Activated T-helper 2 cell treated with anti-CD3 and anti-CD28 coated beads, Interferon-gamma antibody, Interleukin-2, Interleukin-4, amounts not matched to agents 10 μg/mL and 5 μg/mL and 100 μg/mL, durations not matched to agents 14 hours and 24 hours and 36 hours (primary cell): ENCODE results near the gene SRSF1. TPM values are rescaled to one million over a fixed set of nuclear protein-coding genes. Genes with fewer than 3 reads are reported as not detected.
A peak's percentile ranks its signal among the peaks of the same experiment; 100 is the strongest.
"Not testable (repeated sequence)": the region's sequence is repeated elsewhere in the genome, so short reads cannot be mapped to it uniquely, and the experiment has no call there.

Experiments used
- DNase-seq: peaks from one replicate; pipeline ENCODE4 v3.0.0; 2021; ENCODE audit warnings: low spot score
- H3K27ac Mint-ChIP-seq: one replicate; pipeline ENCODE4 v1.8.0; 2021; ENCODE audit warnings: mixed read lengths
- H3K27me3 Mint-ChIP-seq: one replicate; pipeline ENCODE4 v1.8.0; 2021; ENCODE audit warnings: low read depth, mixed read lengths
- H3K36me3 Mint-ChIP-seq: one replicate; pipeline ENCODE4 v1.8.0; 2021; ENCODE audit warnings: low read depth, mixed read lengths
- H3K4me1 Mint-ChIP-seq: one replicate; pipeline ENCODE4 v1.8.0; 2021; ENCODE audit warnings: low read depth, mixed read lengths
- H3K4me3 Mint-ChIP-seq: one replicate; pipeline ENCODE4 v1.8.0; 2021; ENCODE audit warnings: low read depth, mild to moderate bottlenecking, moderate library complexity, mixed read lengths
- H3K9me3 Mint-ChIP-seq: one replicate; pipeline ENCODE4 v1.8.0; 2021; ENCODE audit warnings: mixed read lengths
- intact Hi-C: fragments of 100-400 bp; cut with micrococcal nuclease; formaldehyde crosslinking; loops from one replicate; pipeline ENCODE4 v1.15.1; 2023
- total RNA-seq: library from RNA; stranded (reverse); gene quantifications from 2 replicates; pipeline ENCODE4 v1.2.3, GENCODE V29; 2022

Gene SRSF1, protein sequence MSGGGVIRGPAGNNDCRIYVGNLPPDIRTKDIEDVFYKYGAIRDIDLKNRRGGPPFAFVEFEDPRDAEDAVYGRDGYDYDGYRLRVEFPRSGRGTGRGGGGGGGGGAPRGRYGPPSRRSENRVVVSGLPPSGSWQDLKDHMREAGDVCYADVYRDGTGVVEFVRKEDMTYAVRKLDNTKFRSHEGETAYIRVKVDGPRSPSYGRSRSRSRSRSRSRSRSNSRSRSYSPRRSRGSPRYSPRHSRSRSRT
- 448 and 450 TPM in 2 replicates for total RNA-seq

DNA sequence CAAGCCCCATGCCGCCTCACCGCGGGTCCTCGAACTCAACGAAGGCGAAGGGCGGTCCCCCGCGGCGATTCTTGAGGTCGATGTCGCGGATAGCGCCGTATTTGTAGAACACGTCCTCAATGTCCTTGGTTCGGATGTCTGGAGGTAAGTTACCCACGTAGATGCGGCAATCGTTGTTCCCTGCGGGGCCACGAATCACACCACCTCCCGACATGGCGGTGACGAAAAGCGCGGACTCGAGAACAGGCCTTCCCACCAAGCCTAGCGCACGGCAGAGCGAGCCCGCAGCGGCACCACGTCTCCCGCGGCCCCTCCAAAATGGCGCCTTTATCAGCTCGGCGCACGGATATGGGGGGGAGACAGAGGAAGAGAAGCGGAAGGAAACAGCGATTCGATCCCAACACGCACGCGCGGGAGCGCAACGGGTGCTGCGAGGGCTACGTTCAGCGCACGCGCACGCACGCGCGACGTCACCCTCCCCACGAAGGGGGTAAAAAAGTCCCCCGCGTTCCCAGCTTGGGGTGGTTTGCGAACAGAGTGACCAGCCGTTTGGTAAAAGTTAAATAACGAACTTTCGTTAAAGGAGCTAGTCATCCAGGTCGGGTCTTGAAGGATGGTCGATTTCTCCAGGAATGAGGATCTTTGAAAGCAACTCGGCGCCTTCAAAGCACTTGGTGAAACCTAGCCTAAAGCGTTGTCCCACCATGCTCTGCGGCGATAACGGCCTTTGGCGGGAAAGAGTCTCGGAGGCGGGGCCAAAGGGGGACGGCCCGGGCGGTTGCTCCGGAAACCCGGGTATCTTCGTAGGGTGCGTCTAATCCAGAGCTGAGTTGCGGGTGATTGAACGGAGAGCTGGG is at the start of gene SRSF1:
SRSF1 (minus strand) TSS at position 323 of the 857 bp plus-strand sequence; CDS start at position 214, 109 bp downstream.
- peak within 1 kb of the TSS; percentile 94 for H3K4me3 Mint-ChIP-seq
- peaks cover 67% of the 10 kb centered on the region for H3K36me3 Mint-ChIP-seq
- DNase-seq, result peak; percentile 97
- no peaks in the 10 kb centered on the region for H3K27me3 Mint-ChIP-seq
- peaks cover 42% of the 10 kb centered on the region for H3K4me1 Mint-ChIP-seq
- H3K27ac Mint-ChIP-seq, result peak within 1 kb of the TSS; percentile 99
- H3K9me3 Mint-ChIP-seq, result no peaks in the 10 kb centered on the region
- intact Hi-C loops, result loop anchor here (1.0 to 10.0 kb wide), 5 partner anchors 19 to 1030 kb away; partner anchors contain the start of genes AKAP1, SCPEP1 and VEZF1

DNA sequence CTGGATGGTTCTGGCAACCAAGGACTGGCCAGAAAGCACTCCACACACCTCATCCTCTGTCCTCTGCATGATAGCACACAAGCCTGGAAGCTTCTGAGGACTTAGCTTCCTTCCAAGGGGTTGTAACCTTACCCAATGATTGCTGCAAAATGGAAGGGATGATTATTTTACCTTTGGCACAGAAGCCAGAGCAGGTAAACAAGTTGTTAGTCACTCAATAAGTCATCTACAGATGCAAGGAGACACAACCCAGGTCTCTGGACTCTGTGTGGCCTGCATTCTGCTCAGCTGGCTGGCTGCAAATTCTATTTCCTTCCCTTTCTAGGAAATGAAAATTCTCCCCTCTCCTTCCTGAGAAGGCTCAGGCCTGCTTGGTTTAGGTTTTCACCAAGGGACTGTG is 49.4 kb upstream of the SRSF1 start:
- intact Hi-C loops, result no loop called here
- peaks cover 5% of the 10 kb centered on the region for H3K27me3 Mint-ChIP-seq
- no peaks in the 10 kb centered on the region for H3K36me3 Mint-ChIP-seq
- no peak overlapping the region for H3K4me3 Mint-ChIP-seq
- H3K9me3 Mint-ChIP-seq, result no peaks in the 10 kb centered on the region
- H3K4me1 Mint-ChIP-seq, result peaks cover 5% of the 10 kb centered on the region
- no peak for DNase-seq
- H3K27ac Mint-ChIP-seq, result no peak overlapping the region

DNA sequence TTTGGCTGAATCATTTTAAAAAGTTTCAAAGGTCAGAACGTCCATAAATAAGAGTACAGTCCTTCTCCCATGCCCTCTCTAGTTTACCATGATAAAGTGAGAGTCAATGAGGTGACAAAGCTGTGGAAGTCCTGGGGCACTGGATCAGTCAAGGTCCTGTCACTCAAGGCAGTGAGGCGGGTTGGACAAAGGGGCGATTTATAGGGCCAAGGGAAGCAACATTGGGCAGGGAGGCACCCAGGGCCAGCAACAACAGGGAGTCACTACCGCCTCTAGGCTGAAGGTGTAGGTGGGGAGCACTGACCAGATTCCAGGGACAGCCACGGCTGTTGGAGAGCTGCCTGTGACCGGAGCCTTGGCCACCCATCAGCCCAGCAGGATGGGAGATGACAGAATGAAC is 47.6 kb upstream of the SRSF1 start:
- intact Hi-C loops, result no loop called here

DNA sequence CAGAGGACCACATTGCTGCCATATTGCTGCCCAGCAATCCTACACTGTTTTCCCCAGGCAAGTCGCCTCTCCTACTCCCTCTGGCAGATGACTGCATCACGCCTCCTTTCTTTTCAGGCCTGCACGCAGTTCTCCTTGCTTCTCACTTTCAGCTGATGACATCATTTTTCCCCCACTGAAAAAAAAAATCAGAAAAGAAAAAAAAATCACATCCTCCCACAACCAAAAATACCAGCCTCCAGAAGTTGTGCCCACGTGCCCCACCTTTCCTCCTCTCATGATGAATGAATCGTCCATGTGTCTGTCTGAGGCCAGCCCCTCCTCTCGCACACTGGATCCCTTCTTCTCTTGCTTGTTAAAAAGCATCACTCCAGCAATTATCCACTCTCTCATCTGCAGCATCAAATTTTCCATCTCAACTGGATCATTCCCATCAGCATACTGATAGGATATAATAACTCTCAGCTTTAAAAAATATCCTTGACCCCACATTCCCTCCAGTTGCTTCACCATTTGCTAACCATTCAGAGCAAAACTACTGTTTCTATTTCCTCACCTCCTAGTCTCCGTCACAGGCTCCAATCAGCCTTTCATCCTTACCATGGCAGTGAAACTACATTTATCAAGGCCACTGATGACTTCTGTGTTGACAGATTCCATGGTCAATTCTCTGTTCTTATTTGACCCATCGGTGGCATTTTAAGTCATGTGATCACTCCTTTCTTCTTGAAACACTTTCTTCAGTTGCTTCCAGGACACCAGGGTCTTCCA is 46.1 kb upstream of the SRSF1 start:
- DNase-seq, result no peak
- H3K27me3 Mint-ChIP-seq, result peaks cover 3% of the 10 kb centered on the region
- H3K4me1 Mint-ChIP-seq, result peaks cover 5% of the 10 kb centered on the region
- no peaks in the 10 kb centered on the region for H3K9me3 Mint-ChIP-seq
- no peak overlapping the region for H3K27ac Mint-ChIP-seq
- H3K4me3 Mint-ChIP-seq, result no peak overlapping the region
- H3K36me3 Mint-ChIP-seq, result no peaks in the 10 kb centered on the region
- intact Hi-C loops, result no loop called here

More for the DNA sequence above, 47.6 kb upstream of the SRSF1 start:
- H3K4me1 Mint-ChIP-seq, result peaks cover 5% of the 10 kb centered on the region
- no peak overlapping the region for H3K27ac Mint-ChIP-seq
- no peaks in the 10 kb centered on the region for H3K9me3 Mint-ChIP-seq
- peaks cover 5% of the 10 kb centered on the region for H3K27me3 Mint-ChIP-seq
- no peaks in the 10 kb centered on the region for H3K36me3 Mint-ChIP-seq
- no peak for DNase-seq
- no peak overlapping the region for H3K4me3 Mint-ChIP-seq

DNA sequence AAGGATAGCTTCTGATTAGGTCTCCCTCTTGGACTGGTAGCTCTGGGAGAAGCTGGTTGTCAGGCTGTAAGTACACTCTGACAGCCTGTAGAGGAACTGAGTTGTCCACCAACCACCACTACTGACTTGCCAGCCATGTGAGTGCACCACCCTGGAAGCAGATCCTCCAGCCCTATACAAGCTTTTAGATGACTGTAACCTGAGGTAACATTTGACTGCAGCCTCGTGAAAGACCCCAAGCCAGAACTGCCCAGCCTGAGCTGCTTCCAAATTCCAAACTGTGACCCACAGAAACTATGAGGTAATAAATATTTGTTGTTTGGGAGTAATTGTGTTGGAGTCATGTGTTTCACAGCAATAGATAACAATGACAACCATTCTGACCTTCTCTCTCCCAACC is 45.4 kb upstream of the SRSF1 start:
- Mint-ChIP-seq H3K9me3 (no peaks in the 10 kb centered on the region), H3K36me3 (no peaks in the 10 kb centered on the region), H3K4me1 (peaks cover 5% of the 10 kb centered on the region), H3K27ac (no peak overlapping the region), H3K4me3 (no peak overlapping the region), H3K27me3 (peaks cover 4% of the 10 kb centered on the region)
- intact Hi-C loops, result no loop called here
- DNase-seq, result no peak

DNA sequence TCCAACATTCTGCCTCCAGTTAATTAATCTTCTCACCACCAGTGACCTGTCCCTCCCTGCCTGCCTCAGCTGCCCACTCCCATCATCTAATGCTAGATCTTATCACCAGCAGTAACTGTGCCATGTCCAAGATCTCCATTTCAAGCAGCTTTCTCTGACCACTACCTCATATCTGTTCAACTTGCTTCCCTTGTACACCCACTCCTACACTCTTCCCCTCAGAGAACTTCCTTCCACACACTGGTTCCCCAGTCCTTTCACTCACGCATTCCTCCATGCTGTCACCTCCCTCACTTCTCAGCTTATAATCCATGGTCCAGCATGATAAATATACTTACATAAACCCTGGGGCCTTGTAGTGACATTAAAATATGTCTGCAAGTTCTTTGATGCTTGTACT is 44.4 kb upstream of the SRSF1 start:
- DNase-seq, result no peak
- no peak overlapping the region for H3K4me3 Mint-ChIP-seq
- H3K4me1 Mint-ChIP-seq, result peaks cover 5% of the 10 kb centered on the region
- H3K27me3 Mint-ChIP-seq, result peaks cover 4% of the 10 kb centered on the region
- intact Hi-C loops, result no loop called here
- no peaks in the 10 kb centered on the region for H3K9me3 Mint-ChIP-seq
- no peak overlapping the region for H3K27ac Mint-ChIP-seq
- no peaks in the 10 kb centered on the region for H3K36me3 Mint-ChIP-seq

DNA sequence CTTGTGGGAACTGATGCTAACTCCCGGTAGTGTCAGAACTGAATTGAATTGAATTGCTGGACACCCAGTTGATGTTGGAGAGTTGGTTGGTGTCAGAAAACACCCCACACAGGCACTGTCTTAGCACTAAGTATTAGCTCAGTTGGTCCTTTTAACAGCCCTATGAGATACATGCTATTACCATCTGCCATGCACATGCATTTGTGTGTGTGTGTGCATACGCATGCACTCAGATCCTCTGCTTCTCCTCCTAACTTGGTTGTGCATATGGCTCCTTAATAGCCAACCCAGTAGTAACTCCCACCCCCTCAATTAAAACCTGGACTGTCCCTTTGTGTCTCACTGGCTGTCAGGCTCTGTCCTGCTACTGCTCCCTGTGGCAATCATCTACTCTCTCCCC is 43.9 kb upstream of the SRSF1 start:
- peaks cover 5% of the 10 kb centered on the region for H3K4me1 Mint-ChIP-seq
- no peaks in the 10 kb centered on the region for H3K9me3 Mint-ChIP-seq
- no peak overlapping the region for H3K4me3 Mint-ChIP-seq
- H3K36me3 Mint-ChIP-seq, result no peaks in the 10 kb centered on the region
- no peak for DNase-seq
- no peak overlapping the region for H3K27ac Mint-ChIP-seq
- H3K27me3 Mint-ChIP-seq, result peaks cover 4% of the 10 kb centered on the region
- intact Hi-C loops, result no loop called here

DNA sequence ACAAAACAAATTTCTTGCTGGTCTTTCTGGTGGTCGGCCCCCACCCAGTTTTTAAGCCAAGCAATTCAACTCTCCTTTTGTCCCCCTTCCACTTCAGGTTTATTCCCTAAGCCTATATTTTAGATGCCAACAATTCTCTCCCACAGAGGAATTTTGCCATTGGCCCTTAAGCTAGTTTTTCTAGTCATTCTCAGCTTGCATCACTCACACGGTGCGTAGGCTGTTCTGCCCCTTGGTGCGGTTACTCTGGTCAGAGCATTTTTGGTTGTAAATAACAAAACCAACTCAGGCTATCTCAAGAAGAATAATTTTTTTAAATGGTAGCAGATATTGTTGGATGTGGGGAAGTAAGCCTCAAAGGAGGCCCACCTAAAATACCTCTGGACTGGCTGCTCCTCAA is 42.5 kb upstream of the SRSF1 start:
- H3K27ac Mint-ChIP-seq, result no peak overlapping the region
- no peaks in the 10 kb centered on the region for H3K9me3 Mint-ChIP-seq

DNA sequence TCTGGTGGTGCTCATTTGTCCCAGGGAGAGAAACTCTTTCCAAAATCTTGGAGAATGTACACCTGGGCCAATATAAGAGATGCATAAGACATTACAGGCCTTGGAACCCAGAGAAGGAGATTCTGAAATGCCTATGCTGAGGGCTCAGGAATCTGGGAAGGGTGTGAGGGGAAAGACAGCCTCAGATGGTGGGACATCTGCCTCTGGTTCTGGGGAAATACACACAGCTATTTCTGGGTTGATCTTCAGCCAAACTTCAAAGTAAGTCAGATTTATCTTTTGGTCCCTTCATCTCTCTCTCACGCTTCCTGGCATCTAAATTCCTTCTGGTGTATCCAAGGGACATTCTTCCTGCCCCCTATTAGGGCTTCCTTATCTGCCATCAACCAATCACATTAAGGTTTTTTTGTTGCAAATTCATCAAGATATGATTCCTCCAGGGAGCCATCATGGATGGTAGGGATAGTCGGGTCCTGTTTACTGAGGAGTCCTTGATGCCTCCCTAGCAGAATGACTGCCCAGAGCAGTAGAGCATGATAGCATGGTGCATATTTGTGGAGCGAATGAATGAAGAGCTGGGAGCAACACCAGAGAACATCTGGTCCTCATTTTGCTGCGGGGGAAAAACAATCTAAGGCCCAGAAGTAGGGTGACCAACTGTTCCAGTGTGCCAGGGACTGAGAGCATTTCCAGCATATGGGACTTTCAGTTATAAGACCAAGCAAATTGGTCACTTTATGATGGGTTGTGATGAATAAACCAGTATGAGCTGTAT is 40.5 kb upstream of the SRSF1 start:
- DNase-seq, result no peak
- no peak overlapping the region for H3K4me3 Mint-ChIP-seq
- no peaks in the 10 kb centered on the region for H3K9me3 Mint-ChIP-seq
- H3K27me3 Mint-ChIP-seq, result peaks cover 16% of the 10 kb centered on the region
- no peak overlapping the region for H3K27ac Mint-ChIP-seq
- H3K36me3 Mint-ChIP-seq, result no peaks in the 10 kb centered on the region
- intact Hi-C loops, result no loop called here
- no peaks in the 10 kb centered on the region for H3K4me1 Mint-ChIP-seq

More for the DNA sequence above, 42.5 kb upstream of the SRSF1 start:
- Mint-ChIP-seq H3K4me3 (no peak overlapping the region), H3K27me3 (peaks cover 4% of the 10 kb centered on the region), H3K36me3 (no peaks in the 10 kb centered on the region), H3K4me1 (peaks cover 5% of the 10 kb centered on the region)
- intact Hi-C loops, result no loop called here
- DNase-seq, result no peak

DNA sequence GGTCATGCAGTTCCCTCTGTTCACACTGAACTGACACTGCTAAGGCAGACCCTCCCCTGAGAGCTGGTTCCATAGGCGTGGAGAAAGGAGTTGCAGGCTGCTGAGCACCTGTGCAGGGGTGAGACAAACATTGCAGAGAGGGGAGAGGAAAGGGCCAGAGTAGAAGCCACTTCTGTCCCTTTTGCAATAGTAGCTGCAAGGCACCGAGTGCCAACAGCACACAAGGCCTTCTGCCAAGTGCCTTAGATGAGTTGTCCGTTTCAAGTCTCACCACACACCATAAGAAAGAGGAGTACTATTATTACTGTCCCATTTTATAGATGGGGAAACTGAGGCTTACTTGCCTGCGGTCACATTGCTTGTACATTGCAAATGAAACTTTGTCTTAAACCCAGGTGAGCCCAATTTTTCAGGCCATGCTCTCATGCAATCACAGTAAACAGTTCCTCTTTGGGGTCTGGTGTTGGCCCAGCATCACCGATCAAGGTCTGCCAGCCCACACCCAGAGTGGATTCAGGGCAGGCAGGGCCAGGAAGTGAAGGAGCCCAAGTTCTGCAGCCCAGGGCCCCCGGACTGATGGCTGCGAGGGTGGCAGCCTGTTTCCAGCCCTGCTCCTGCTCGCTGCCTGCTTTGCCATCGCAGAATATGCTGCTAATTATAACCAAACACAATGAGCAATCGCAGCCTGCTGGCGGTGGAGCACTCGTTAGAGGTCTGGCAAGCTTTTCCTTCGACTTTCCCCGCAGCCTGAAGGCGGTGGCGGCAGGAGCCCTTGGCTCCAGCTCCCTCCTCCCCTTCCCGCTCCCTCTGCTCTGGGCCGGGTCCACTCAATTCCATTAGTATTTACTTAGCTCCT is 39.4 kb upstream of the SRSF1 start:
- H3K9me3 Mint-ChIP-seq, result no peaks in the 10 kb centered on the region
- H3K36me3 Mint-ChIP-seq, result no peaks in the 10 kb centered on the region
- H3K27me3 Mint-ChIP-seq, result peaks cover 20% of the 10 kb centered on the region
- intact Hi-C loops, result no loop called here
- H3K27ac Mint-ChIP-seq, result no peak overlapping the region
- no peaks in the 10 kb centered on the region for H3K4me1 Mint-ChIP-seq
- DNase-seq, result no peak
- no peak overlapping the region for H3K4me3 Mint-ChIP-seq

DNA sequence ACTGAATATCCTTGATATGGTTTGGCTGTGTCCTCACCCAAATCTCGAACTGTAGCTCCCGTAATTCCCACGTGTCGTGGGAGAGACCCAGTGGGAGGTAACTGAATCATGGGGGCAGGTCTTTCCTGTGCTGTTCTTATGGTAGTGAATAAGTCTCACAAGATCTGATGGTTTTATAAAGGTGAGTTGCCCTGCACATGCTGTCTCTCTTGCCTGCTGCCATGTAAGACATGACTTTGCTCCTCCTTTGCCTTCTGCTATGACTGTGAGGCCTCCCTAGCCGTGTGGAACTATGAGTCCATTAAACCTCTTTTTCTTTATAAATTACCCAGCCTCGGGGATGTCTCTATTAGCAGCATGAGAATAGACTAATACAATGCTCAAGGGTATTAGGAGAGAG is 37.2 kb upstream of the SRSF1 start:
- H3K27me3 Mint-ChIP-seq, result peaks cover 32% of the 10 kb centered on the region
- H3K4me3 Mint-ChIP-seq, H3K27ac Mint-ChIP-seq, intact Hi-C loops, H3K4me1 Mint-ChIP-seq, H3K36me3 Mint-ChIP-seq, H3K9me3 Mint-ChIP-seq, DNase-seq: not testable (repeated sequence)
